NCI-H2081 (cell line): ENCODE results near the gene TMEM95.
"Not testable (repeated sequence)": the region's sequence is repeated elsewhere in the genome, so short reads cannot be mapped to it uniquely, and the experiment has no call there.

Source experiments
- DNase-seq, 2 experiments: peaks; one replicate each; lab custom pipeline; 2025; lab: John Stamatoyannopoulos, UW

TMEM95 gene

DNA sequence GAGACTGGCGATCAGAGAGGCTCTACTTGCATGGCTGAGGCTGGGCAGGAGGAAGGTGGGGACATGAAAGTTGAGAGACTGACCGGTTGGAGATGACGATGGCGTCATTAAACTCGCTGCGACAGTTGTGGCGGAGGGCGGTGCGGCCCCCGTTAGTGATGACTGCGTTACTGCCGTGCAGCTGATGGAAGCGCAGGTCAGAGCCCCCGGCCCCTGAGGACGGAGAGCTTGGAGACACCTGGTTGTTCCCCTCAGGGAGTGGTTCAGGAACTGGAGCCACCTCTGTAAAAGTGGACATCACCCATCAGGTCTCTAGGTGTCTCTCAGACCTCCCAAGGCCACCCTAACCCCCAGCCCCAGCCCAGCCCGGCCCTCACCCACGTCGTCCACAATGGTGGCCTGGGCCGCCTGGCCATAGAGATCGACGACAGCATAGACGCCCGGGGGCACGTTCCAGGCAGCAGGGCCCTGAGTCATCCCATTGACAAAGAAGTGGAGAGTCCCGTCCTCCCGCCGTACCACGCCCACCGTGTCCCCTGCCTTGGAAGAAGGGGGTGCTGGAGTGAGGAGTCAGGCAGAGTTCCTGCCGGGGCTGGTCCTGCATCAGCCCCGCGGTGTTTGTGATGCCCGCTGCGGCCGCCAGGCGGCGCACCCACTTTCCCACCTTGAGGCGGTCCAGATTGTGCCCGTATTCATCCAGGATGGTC is 31.1 kb upstream of the TMEM95 start:
- DNase-seq = no peak

GRCh38 chr17:7324438-7324779 is 30.5 kb upstream of the TMEM95 start:
- no peak for DNase-seq

- DNase-seq = no peak
These were observed 29.9 kb upstream of the TMEM95 start for GRCh38 chr17:7325031-7325528.

DNA sequence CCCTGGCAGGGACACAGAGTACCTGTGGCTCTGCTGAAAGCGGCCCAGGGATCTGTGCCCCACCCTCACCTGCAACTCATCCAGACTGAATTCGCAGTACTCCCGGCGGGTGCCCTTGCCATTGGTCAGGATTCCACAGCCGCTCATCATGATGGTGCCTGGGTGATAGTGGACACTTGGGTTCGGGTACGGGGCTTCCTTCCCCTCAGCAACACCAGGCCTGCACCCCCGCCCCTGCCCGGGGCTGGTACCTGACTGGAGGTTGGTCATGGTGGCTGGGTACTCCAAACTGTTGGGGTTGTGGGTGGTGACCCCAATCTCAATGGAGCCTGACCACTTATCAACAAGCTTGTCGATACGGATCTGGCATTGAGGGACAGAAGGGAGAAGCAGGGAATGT is 28.8 kb upstream of the TMEM95 start:
- no peak for DNase-seq

- DNase-seq = no peak
These were observed 27.9 kb upstream of the TMEM95 start for GRCh38 chr17:7327056-7327455.

- no peak for DNase-seq
These were observed 27.5 kb upstream of the TMEM95 start for GRCh38 chr17:7327501-7327900.

DNA sequence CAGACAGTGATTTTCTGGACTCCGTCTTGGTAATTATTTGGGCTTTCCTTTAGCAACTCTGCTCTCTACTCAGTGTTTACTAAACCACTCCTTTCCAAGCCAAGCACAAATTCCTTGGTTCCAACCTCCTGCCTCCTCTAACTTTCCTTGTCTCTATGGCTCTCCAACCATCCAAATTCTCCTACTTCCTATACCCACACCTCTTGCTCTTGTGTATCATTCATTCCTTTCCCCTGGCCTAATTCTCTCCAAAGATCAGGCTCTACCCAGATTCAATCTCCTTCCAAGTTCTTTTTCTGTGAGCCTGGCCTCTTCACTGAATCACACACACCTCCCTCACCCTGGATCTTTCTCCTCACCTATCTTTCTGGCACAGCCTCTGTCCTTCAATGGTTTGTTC is 26.9 kb upstream of the TMEM95 start:
- DNase-seq = no peak

GRCh38 chr17:7328840-7329373 is 26.0 kb upstream of the TMEM95 start, which contains the start of gene NEURL4:
TSS of gene NEURL4 (minus strand) at chr17:7329335. CDS start at chr17:7329312, 23 bp downstream.
- peak in 1 of 2 experiments; percentile 38 for DNase-seq

GRCh38 chr17:7329374-7329996 is 25.5 kb upstream of the TMEM95 start:
- peak; percentile 93 to 97 for DNase-seq

- peak; percentile 36 to 70 for DNase-seq
These were observed 24.8 kb upstream of the TMEM95 start for GRCh38 chr17:7329997-7330637.

DNA sequence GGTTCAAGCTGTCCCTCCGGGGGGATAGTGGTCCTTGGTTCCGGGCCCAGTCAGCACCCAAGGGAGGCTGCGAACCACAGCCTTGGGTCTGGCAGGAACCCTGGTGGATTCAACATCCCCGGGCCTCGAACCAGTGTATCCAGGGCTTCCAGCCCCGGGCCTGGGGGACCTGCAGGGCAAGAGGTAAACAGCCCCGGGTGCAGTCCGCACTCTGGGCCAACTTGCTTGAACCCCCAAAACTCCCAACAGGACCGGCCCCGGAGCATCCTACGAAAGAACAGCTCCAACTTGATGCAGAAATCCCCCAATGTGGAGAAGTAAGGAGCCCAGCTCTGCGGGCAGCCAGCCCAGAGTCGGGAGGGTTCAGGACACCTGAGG is 24.3 kb upstream of the TMEM95 start:
- DNase-seq = no peak

DNA sequence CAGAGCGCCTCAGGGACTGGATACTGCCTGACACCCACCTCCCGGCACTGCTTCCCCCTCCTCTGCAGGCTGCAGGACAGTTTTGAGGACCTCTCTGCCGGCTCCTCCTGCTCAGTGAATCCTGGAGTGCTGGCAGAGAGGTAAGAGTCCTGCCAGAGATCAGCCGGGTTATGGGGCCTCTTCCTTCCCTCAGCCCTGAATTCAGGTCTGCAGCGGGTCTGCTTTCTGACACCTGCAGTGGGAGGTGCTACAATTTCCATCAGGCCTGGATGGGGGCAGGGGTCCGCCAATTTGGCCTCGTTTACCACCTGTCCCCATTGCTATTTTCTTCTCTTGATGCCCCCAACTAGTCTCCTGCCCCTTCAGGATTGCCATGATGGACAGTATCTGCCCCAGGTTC is 22.8 kb upstream of the TMEM95 start:
- no peak for DNase-seq

DNA sequence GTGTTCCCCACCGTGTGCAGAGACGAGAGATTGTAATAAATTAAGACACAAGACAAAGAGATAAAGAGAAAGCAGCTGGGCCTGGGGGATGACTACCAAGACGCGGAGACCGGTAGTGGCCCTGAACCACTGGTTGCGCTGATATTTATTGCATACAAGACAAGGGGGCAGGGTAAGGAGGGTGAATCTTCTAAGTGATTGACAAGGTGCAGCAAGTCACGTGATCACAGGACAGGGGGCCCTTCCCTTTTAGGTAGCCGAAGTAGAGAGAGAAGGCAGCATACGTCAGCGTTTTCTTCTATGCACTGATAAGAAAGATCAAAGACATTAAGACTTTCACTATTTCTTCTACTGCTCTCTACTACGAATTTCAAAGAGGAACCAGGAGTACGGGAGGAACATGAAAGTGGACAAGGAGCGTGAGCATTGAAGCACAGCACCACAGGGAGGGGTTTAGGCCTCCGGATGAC is 22.3 kb upstream of the TMEM95 start:
- DNase-seq = not testable (repeated sequence)

DNA sequence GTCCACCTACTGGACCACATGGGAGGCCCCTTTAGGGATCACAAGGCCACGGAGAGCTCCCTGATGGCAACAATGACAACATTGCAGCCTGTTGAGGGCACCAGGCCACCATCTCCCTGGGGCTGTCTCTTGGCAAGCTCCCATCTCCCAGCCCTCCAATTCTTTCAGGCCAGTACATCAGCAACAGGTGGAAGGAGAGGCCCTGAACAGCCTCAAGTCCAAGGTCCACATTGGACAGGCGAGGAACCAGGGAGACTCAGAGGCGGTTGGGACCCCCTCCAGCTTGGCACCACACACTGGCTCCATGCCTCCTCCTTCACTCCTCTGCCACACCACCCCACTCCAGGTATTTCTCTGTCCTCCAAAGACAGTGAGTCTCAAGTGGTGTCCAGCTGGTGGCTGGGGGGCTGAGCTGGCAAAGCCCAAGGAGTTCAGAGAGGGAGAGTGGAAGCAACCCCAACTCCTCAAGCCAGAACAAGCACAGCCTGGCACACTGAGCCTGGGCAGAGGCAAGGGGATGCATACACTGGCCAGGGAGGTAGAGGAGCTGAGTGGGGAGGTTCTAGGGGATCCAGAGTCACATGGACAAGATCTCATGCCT is 19.9 kb upstream of the TMEM95 start:
- DNase-seq = no peak

- DNase-seq = not testable (repeated sequence)
These were observed 19.2 kb upstream of the TMEM95 start for GRCh38 chr17:7335765-7336164.

DNA sequence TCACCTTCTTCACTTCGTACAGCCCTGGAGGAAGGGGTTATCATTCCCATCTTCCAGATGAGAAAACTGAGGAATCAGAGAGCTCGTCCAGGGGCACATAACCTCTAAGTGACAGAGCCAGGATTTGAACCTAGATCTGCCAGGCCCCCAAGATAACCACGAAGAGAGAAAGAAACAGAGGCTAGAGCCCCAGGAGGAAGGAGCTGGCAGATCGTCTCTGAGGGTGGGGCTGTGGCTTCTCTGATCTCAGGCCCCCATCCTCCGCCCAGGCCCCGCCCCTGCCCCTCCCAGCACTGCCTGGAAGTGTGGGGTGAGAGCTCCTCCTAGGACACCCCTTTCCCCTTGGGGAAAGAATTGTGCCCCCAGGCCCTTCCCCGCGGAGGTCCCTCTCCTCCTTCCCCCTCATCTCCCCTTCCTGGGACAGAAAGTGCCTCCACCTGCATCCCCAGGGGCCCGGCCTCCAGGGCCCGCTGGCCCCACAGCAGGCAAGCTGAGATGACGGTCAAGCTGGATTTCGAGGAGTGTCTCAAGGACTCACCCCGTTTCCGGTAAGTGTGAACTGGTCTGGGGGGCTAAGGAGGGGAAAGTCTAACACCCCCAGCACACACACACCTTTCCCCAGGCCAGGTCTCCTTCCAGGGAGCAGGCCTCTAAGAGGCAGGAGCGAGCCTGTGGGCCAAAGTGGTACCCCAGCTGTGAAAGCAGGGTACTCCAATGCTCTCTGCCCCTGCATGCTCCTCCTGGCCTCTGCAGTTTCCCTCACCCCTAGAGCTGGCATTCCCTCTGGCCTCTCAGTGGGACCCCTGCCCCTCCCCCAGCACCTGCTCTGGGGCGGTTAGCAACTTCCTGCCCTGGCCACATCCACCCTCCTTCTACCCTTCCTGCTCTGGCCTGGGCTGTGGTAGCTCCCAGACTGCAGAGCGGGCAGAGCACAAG is 18.4 kb upstream of the TMEM95 start, which contains the start of gene ACAP1:
Gene ACAP1 (plus strand): TSS at position 290 of the 936 bp plus-strand sequence. CDS start 206 bp downstream, at position 496.
- no peak for DNase-seq

DNA sequence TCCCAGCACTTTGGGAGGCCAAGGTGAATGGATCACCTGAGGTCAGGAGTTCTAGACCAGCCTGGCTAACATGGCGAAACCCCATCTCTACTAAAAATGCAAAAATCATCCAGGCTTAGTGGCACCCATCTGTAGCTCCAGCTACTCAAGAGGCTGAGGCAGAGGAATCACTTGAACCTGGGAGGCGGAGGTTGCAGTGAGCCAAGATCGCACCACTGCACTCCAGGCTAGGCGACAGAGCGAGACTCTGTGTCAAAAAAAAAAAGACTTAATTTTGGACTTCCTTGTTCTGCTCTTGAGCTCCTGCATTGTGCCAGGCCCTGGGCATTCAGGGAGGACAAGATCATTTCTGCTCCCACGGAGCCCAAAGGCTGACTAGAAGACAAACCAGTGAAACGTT is 17.4 kb upstream of the TMEM95 start:
- DNase-seq = not testable (repeated sequence)

GRCh38 chr17:7340179-7340578 is 14.8 kb upstream of the TMEM95 start:
- DNase-seq = no peak

- no peak for DNase-seq
These were observed 13.1 kb upstream of the TMEM95 start for GRCh38 chr17:7341842-7342241.

- no peak for DNase-seq
These were observed 11.7 kb upstream of the TMEM95 start for GRCh38 chr17:7343250-7343649.
